Stimulated activated CD8-positive, alpha-beta memory T cell treated with anti-CD3 and anti-CD28 coated beads, Interleukin-12 subunit alpha, Interleukin-12 subunit beta, amount 100 ng/mL, for 4 hours (primary cell): ENCODE data around the gene PA2G4.
"Not testable (repeated sequence)": the region's sequence is repeated elsewhere in the genome, so short reads cannot be mapped to it uniquely, and the experiment has no call there.

ENCODE experiments used
- DNase-seq: peaks from one replicate; pipeline ENCODE4 v3.0.0-alpha.2; 2020; ENCODE audit warnings: low read depth

The PA2G4 gene

GRCh38 chr12:56153678-56154065, 49.3 kb downstream of the PA2G4 start:
- DNase-seq = no peak

GRCh38 chr12:56154246-56154771, 50.0 kb downstream of the PA2G4 start:
- no peak for DNase-seq

GRCh38 chr12:56154818-56155217, 50.5 kb downstream of the PA2G4 start:
- no peak for DNase-seq

GRCh38 chr12:56155256-56155845, 51.0 kb downstream of the PA2G4 start:
- DNase-seq = no peak

GRCh38 chr12:56156464-56157200, 52.3 kb downstream of the PA2G4 start:
- not testable (repeated sequence) for DNase-seq

- DNase-seq = peak; percentile 12
Observed at GRCh38 chr12:56157201-56158028, 53.1 kb downstream of the PA2G4 start.

GRCh38 chr12:56158029-56158925, 53.9 kb downstream of the PA2G4 start, which contains the start of gene MYL6:
Gene MYL6, plus strand, starts transcription at chr12:56158359. Its CDS starts 43 bp downstream, at chr12:56158402.
- peak; percentile 72 for DNase-seq

GRCh38 chr12:56158926-56159461, 54.6 kb downstream of the PA2G4 start:
- DNase-seq = no peak

- no peak for DNase-seq
Observed at GRCh38 chr12:56159482-56160192, 55.3 kb downstream of the PA2G4 start.

- peak; percentile 15 for DNase-seq
Observed at GRCh38 chr12:56160193-56160763, 55.9 kb downstream of the PA2G4 start.

- DNase-seq = no peak
Observed at GRCh38 chr12:56160894-56161689, 56.7 kb downstream of the PA2G4 start.

GRCh38 chr12:56161690-56162351, 57.5 kb downstream of the PA2G4 start:
- no peak for DNase-seq

GRCh38 chr12:56162468-56163290, 58.3 kb downstream of the PA2G4 start:
- DNase-seq = no peak
